Esophagus muscularis mucosa (tissue), 3 donors: ENCODE data around the gene CNPPD1.

Experiments
- CTCF ChIP-seq, 3 experiments: fragments of 200-600 bp in 2 of 3; fragments of 450-650 bp in 1 of 3; sonication (generic) in 2 of 3; IDR thresholded peaks; one replicate each; pipeline ENCODE4 v1.5.1; 2017 to 2019; ENCODE audit warnings: antibody characterized with exemption in 3 of 3, mild to moderate bottlenecking in 2 of 3, moderate library complexity in 1 of 3
- EP300 ChIP-seq: sonication (generic); formaldehyde crosslinking; IDR thresholded peaks from one replicate; pipeline ENCODE4 v1.6.1; 2017; ENCODE audit warnings: antibody characterized with exemption

GRCh38 chr2:219131744-219132143 lies 45.0 kb downstream of the CNPPD1 start:
- no peak for TF ChIP-seq CTCF (IDR thresholded peaks at IDR 0.05)
- no peak for TF ChIP-seq EP300
